Neural cell (in vitro differentiated cells): ENCODE results near the gene ZNF366. TPM values are rescaled to one million over a fixed set of nuclear protein-coding genes. Genes with fewer than 3 reads are reported as not detected.

ENCODE experiments used
- H2AFZ ChIP-seq: fragments of 200-600, 300-800 bp; sonication (generic), shearing (Covaris generic); 2 replicates; pipeline ENCODE4 v1.6.0; 2014; ENCODE audit warnings: low read depth, mild to moderate bottlenecking, antibody characterized with exemption, low read length, moderate library complexity
- H3F3A ChIP-seq: fragments of 200-600 bp; shearing (Covaris generic); 2 replicates; pipeline ENCODE4 v1.6.1; 2016; ENCODE audit warnings: mild to moderate bottlenecking, moderate library complexity, mixed read lengths, antibody characterized with exemption, low read length; ENCODE audit not compliant: insufficient read depth, poor library complexity, severe bottlenecking
- H3K27ac ChIP-seq: fragments of 200-600, 300-800 bp; sonication (generic), shearing (Covaris generic); 2 replicates; pipeline ENCODE4 v1.5.1; 2014; ENCODE audit warnings: mild to moderate bottlenecking, low read length, moderate library complexity
- H3K27me3 ChIP-seq: fragments of 300-800, 200-600 bp; sonication (generic), shearing (Covaris generic); 2 replicates; pipeline ENCODE4 v1.6.0; 2014; ENCODE audit warnings: mild to moderate bottlenecking, low read depth, low read length, moderate library complexity; ENCODE audit not compliant: insufficient read depth
- H3K36me3 ChIP-seq: fragments of 300-800, 200-600 bp; sonication (generic), shearing (Covaris generic); 2 replicates; pipeline ENCODE4 v1.5.1; 2014; ENCODE audit warnings: mild to moderate bottlenecking, antibody characterized with exemption, low read length, moderate library complexity; ENCODE audit not compliant: insufficient read depth
- H3K4me2 ChIP-seq: fragments of 300-800, 200-600 bp; sonication (generic), shearing (Covaris generic); 2 replicates; pipeline ENCODE4 v1.6.0; 2014; ENCODE audit warnings: mild to moderate bottlenecking, low read length
- H3K4me3 ChIP-seq: fragments of 300-800, 200-600 bp; sonication (generic), shearing (Covaris generic); 2 replicates; pipeline ENCODE4 v1.5.1; 2014; ENCODE audit warnings: mild to moderate bottlenecking, low read length, moderate library complexity
- H3K79me2 ChIP-seq: fragments of 200-600 bp; shearing (Covaris generic); replicated peaks from 2 replicates; pipeline ENCODE4 v1.6.0; 2014; ENCODE audit warnings: mild to moderate bottlenecking, low read length, moderate library complexity; ENCODE audit not compliant: insufficient read depth
- H3K9ac ChIP-seq: fragments of 300-800, 200-600 bp; sonication (generic), shearing (Covaris generic); 2 replicates; pipeline ENCODE4 v1.6.1; 2016; ENCODE audit warnings: mild to moderate bottlenecking, low read length, mixed read lengths
- H3K9me2 ChIP-seq: fragments of 200-600 bp; shearing (Covaris generic); 2 replicates; pipeline ENCODE4 v1.6.1; 2016; ENCODE audit warnings: mild to moderate bottlenecking, low read length, mixed read lengths; ENCODE audit not compliant: insufficient read depth
- H3K9me3 ChIP-seq: fragments of 200-600, 300-800 bp; sonication (generic), shearing (Covaris generic); 2 replicates; pipeline ENCODE4 v1.6.1; 2016; ENCODE audit warnings: mild to moderate bottlenecking, mixed run types, low read length, moderate library complexity, mixed read lengths
- H4K20me1 ChIP-seq: fragments of 200-600 bp; shearing (Covaris generic); 2 replicates; pipeline ENCODE4 v1.6.1; 2016; ENCODE audit warnings: mild to moderate bottlenecking, mixed run types; ENCODE audit not compliant: insufficient read depth
- CTCF ChIP-seq: fragments of 450-650 bp; IDR thresholded peaks from 2 replicates; pipeline ENCODE4 v1.5.1; 2014; ENCODE audit warnings: antibody characterized with exemption, mild to moderate bottlenecking, moderate library complexity; ENCODE audit not compliant: poor library complexity, severe bottlenecking
- EP300 ChIP-seq: fragments of 450-650 bp; conservative IDR thresholded peaks from 2 replicates; pipeline ENCODE4 v1.6.1; 2014; ENCODE audit warnings: antibody characterized with exemption, mild to moderate bottlenecking, moderate library complexity; ENCODE audit not compliant: poor library complexity, severe bottlenecking
- EZH2 ChIP-seq: fragments of 200-600, 300-800 bp; shearing (Covaris generic), sonication (generic); IDR thresholded peaks from 2 replicates; pipeline ENCODE4 v1.6.1; 2014; ENCODE audit warnings: antibody characterized with exemption, low read length, borderline replicate concordance, mild to moderate bottlenecking; ENCODE audit not compliant: insufficient read depth, poor library complexity, severe bottlenecking
- MXI1 ChIP-seq: fragments of 450-650 bp; conservative IDR thresholded peaks from 2 replicates; pipeline ENCODE4 v1.6.1; 2014; ENCODE audit warnings: antibody characterized with exemption, mild to moderate bottlenecking; ENCODE audit not compliant: poor library complexity, severe bottlenecking
- POLR2AphosphoS5 ChIP-seq: IDR thresholded peaks from 2 replicates; pipeline ENCODE4 v1.6.1; 2012
- RAD21 ChIP-seq: fragments of 450-650 bp; conservative IDR thresholded peaks from 2 replicates; pipeline ENCODE4 v1.6.1; 2014; ENCODE audit warnings: antibody characterized with exemption, mild to moderate bottlenecking, moderate library complexity
- SMC3 ChIP-seq: fragments of 450-650 bp; conservative IDR thresholded peaks from 2 replicates; pipeline ENCODE4 v1.6.1; 2014; ENCODE audit warnings: antibody characterized with exemption, mild to moderate bottlenecking, moderate library complexity; ENCODE audit not compliant: poor library complexity
- TAF1 ChIP-seq: IDR thresholded peaks from 2 replicates; pipeline ENCODE4 v1.6.1; 2012; ENCODE audit warnings: low read depth
- polyA plus RNA-seq: library from polyadenylated mRNA; depleted of rRNA; stranded (reverse); fragments of >200 nt; gene quantifications from 2 replicates; pipeline ENCODE4 v1.2.3, GENCODE V29; 2014
- TF ChIP-seq, protein P1 (sequence below): IDR thresholded peaks from 2 replicates; pipeline ENCODE4 v1.6.1; 2012; ENCODE audit warnings: borderline replicate concordance

Gene ZNF366
- polyA plus RNA-seq, 1 donor from 2014 or later, result not detected

- no peaks in the 10 kb centered on the region for H3K9me3 ChIP-seq
- no peak overlapping the region for H2AFZ ChIP-seq
- no peak overlapping the region for H3K4me3 ChIP-seq
- no peaks in the 10 kb centered on the region for H3F3A ChIP-seq
- H3K36me3 ChIP-seq, result no peaks in the 10 kb centered on the region
- H3K27ac ChIP-seq, result no peak overlapping the region
- no peaks in the 10 kb centered on the region for H3K79me2 ChIP-seq
- H3K9ac ChIP-seq, result no peak overlapping the region
- H3K27me3 ChIP-seq, result no peaks in the 10 kb centered on the region
- no peaks in the 10 kb centered on the region for H3K9me2 ChIP-seq
- TF ChIP-seq MXI1 (no peak), CTCF (no peak), POLR2AphosphoS5 (no peak), SMC3 (no peak), EZH2 (no peak), TAF1 (no peak), EP300 (no peak), RAD21 (no peak)
- TF ChIP-seq, protein P1, sequence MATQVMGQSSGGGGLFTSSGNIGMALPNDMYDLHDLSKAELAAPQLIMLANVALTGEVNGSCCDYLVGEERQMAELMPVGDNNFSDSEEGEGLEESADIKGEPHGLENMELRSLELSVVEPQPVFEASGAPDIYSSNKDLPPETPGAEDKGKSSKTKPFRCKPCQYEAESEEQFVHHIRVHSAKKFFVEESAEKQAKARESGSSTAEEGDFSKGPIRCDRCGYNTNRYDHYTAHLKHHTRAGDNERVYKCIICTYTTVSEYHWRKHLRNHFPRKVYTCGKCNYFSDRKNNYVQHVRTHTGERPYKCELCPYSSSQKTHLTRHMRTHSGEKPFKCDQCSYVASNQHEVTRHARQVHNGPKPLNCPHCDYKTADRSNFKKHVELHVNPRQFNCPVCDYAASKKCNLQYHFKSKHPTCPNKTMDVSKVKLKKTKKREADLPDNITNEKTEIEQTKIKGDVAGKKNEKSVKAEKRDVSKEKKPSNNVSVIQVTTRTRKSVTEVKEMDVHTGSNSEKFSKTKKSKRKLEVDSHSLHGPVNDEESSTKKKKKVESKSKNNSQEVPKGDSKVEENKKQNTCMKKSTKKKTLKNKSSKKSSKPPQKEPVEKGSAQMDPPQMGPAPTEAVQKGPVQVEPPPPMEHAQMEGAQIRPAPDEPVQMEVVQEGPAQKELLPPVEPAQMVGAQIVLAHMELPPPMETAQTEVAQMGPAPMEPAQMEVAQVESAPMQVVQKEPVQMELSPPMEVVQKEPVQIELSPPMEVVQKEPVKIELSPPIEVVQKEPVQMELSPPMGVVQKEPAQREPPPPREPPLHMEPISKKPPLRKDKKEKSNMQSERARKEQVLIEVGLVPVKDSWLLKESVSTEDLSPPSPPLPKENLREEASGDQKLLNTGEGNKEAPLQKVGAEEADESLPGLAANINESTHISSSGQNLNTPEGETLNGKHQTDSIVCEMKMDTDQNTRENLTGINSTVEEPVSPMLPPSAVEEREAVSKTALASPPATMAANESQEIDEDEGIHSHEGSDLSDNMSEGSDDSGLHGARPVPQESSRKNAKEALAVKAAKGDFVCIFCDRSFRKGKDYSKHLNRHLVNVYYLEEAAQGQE, result no peak
- H3K4me2 ChIP-seq, result no peak overlapping the region
- no peaks in the 10 kb centered on the region for H4K20me1 ChIP-seq
Measured at GRCh38 chr5:72503888-72504491, 3.2 kb downstream of the ZNF366 start.

- Histone ChIP-seq H2AFZ (no peak overlapping the region), H3F3A (no peaks in the 10 kb centered on the region), H3K27me3 (no peaks in the 10 kb centered on the region), H4K20me1 (no peaks in the 10 kb centered on the region), H3K9ac (no peak overlapping the region), H3K4me3 (no peak overlapping the region), H3K27ac (no peak overlapping the region), H3K9me2 (no peaks in the 10 kb centered on the region), H3K4me2 (no peak overlapping the region), H3K79me2 (no peaks in the 10 kb centered on the region), H3K9me3 (no peaks in the 10 kb centered on the region), H3K36me3 (no peaks in the 10 kb centered on the region)
- TF ChIP-seq EP300 (no peak), CTCF (no peak), RAD21 (no peak), POLR2AphosphoS5 (no peak), SMC3 (no peak)
- TF ChIP-seq, protein P1, result no peak
Measured at GRCh38 chr5:72501488-72501887, 5.7 kb downstream of the ZNF366 start.
